ENCODE results near the gene MFN2.
"Not testable (repeated sequence)": the region's sequence is repeated elsewhere in the genome, so short reads cannot be mapped to it uniquely, and the experiment has no call there.

MFN2 gene

DNA sequence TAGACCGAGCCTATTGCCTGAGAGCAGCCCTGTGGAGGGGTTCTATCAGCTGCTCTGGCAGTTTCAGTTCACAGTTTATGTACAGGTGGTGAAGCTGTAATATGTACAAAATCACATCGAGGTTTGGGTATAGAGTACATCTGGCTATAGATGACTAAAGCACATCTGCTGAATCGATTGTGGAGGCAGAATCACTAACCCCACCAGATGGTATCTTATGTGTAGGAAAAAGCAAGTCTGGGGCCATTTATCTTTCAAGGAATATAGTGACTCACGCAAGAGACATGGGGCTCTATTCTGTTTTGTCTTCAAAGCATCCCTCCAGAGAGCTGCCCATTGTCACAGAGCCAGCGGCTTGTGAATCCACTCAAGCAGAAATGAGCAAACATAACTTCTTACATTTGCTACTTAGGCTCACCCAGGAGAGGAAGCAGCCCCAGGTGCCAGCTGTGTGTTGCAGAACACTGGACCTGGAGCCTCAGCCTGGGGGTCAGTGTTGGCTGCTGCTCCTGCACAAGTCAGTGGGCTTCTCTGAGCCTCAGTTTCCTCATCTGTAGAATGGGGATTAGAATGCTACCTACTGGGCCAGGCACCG lies 60.3 kb downstream of the MFN2 start:
- in situ Hi-C loops (cut with HindIII; ENCODE audit: low pct_unique_long_range_greater_than_20kb, low sequenced_read_pairs): no loop called here
- TF ChIP-seq JUND (IDR thresholded peaks at IDR 0.05; ENCODE audit: low read depth): no peak
- peak; percentile 29 to 37 for DNase-seq (ENCODE audit: low read depth in 1 of 2, low spot score in 1 of 2)

DNA sequence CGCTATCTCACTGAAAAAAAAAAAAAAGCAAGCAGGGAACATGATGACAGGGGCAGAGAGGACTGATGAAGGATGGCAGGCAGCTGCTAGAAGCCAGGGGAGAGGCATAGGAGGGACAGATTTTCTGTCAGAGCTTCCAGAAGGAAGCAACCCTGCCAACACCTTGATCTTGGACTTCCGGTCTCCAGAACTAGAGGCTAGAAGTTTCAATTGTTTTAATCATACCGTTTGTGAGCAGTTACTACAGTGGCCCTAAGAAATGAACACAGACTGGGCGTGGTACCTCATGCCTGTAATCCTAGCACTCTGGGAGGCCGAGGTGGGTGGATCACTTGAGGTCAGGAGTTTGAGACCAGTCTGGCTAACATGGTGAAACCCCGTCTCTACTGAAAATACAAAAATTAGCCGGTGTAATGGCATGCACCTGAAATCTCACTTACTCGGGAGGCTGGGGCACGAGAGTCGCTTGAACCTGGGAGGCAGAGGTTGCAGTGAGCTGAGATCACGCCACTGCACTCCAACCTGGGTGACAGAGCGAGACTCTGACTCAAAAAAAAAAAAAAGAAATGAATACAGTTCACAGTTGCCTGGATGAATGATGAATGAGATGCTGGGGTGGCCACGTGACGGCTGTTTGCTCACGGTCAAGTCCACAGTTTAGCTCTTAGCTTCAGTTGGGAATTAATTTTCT lies 64.1 kb downstream of the MFN2 start:
- DNase-seq (ENCODE audit: low read depth in 1 of 2, low spot score in 1 of 2); in situ Hi-C loops (cut with HindIII; ENCODE audit: low pct_unique_long_range_greater_than_20kb, low sequenced_read_pairs): not testable (repeated sequence)

DNA sequence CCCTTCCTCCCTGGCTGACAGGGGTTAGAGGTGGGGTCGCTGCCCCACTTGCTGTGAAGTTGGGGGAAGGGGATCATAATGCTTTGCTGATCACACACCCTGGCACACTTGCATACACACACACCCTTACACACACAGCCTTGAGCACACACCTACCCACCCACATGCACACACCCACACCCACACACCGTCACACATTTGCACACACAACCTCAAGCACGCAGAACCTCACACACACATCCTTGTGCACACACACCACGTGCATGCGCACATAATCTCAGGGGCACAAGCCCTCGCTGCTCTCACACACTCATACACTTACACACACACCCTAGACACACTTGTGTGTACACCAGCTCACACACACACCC lies 66.5 kb downstream of the MFN2 start:
- DNase-seq (ENCODE audit: low read depth in 1 of 2, low spot score in 1 of 2): no peak
- no peak for TF ChIP-seq JUND (IDR thresholded peaks at IDR 0.05; ENCODE audit: low read depth)
- in situ Hi-C loops (cut with HindIII; ENCODE audit: low pct_unique_long_range_greater_than_20kb, low sequenced_read_pairs): no loop called here

DNA sequence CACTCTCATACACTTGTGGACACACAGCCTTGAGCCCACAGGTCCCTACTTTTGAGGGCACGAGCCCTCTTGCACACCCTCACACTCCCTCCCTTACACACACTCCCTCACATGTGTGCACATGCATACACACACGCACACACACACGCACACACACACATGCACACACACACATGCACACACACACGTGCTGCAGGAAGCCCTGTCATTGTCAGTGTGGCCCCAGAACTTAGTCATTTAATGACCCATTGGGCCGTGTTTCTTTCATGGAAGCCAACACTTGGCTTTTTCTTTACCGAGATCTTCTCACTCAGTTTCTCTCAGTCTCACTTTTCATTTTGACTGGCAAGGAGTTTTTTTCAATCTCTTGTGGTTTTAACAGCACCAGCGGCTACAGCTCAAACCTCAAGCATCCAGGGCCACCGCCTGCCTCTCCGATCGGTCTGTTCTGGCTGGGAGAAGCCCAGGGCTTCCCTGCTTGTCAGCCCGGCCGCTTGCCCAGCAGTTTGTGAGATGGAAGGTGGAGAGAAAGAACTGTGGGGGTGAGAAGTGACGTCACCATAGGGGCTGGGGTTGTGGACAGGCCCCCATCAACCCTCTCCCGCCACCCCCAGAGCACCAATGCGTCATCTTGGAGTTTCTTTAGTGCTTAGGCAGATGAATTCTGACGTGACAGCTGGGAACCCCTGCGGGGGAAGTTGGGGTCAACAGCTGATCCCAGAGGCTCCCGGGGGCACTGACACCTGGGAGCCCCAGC lies 67.1 kb downstream of the MFN2 start:
- in situ Hi-C loops (cut with HindIII; ENCODE audit: low pct_unique_long_range_greater_than_20kb, low sequenced_read_pairs): no loop called here
- DNase-seq (ENCODE audit: low read depth in 1 of 2, low spot score in 1 of 2): no peak
- no peak for TF ChIP-seq JUND (IDR thresholded peaks at IDR 0.05; ENCODE audit: low read depth)

DNA sequence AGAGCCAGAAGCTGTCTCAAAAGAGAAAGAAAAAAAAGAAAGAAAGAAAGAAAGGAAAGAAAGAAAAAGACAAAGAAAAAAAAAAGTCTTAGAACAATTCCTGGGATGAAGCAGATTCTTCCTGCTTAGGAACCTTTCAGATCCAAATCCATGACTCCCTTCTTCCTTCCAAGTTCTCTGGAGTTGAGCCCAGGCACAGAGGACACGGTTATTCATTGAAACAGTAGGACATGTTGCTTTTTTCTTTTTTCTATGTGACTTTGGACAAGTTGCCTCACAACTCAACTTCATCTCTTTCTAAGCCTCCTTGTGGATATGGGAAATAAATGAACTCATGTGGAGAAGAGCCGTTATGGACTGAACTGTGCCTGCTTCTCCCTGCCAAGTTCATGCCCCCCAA lies 68.1 kb downstream of the MFN2 start:
- DNase-seq (ENCODE audit: low read depth in 1 of 2, low spot score in 1 of 2): no peak
- no peak for TF ChIP-seq JUND (IDR thresholded peaks at IDR 0.05; ENCODE audit: low read depth)
- in situ Hi-C loops (cut with HindIII; ENCODE audit: low pct_unique_long_range_greater_than_20kb, low sequenced_read_pairs): no loop called here

DNA sequence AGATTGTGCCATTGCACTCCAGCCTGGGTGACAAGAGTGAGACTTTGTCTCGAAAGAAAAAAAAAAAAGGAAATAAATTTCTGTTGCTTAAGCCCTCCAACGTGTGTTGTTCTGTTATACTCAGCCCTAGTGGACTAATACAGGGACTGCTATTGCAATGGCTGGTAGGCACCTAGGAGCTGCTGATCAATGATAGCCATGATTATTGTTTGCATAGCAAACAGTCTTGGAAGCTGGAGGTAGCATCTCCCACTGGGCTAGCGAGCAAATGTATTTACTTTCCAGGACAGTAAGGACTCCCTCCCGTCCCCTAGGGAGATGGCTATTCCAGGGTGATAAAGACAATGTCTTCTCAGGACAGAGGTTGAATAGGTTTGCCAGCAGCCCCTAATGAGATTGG lies 69.4 kb downstream of the MFN2 start:
- TF ChIP-seq JUND (IDR thresholded peaks at IDR 0.05; ENCODE audit: low read depth): no peak
- in situ Hi-C loops (cut with HindIII; ENCODE audit: low pct_unique_long_range_greater_than_20kb, low sequenced_read_pairs): no loop called here
- DNase-seq (ENCODE audit: low read depth in 1 of 2, low spot score in 1 of 2): peak in 1 of 2 experiments; percentile 60

DNA sequence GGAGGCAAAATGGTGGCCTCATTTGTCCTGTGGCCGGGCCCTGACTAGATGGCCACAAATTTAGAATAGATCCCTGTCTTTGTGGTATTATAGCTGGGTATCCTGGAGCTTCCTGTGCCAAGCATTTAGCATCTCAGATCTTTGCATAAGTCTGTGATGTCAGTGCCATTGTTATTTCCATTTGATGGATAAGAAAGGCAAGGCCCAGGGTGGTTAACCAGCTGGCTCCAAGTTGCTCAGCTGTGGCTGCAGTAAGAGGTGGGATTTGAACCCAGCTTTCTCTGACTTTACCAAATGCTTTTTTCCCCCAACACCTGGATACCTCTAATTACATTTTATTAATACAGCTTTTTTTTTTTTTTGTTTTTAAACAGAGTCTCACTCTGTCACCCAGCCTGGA lies 71.1 kb downstream of the MFN2 start:
- in situ Hi-C loops (cut with HindIII; ENCODE audit: low pct_unique_long_range_greater_than_20kb, low sequenced_read_pairs): no loop called here
- TF ChIP-seq JUND (IDR thresholded peaks at IDR 0.05; ENCODE audit: low read depth): no peak
- no peak for DNase-seq (ENCODE audit: low read depth in 1 of 2, low spot score in 1 of 2)

DNA sequence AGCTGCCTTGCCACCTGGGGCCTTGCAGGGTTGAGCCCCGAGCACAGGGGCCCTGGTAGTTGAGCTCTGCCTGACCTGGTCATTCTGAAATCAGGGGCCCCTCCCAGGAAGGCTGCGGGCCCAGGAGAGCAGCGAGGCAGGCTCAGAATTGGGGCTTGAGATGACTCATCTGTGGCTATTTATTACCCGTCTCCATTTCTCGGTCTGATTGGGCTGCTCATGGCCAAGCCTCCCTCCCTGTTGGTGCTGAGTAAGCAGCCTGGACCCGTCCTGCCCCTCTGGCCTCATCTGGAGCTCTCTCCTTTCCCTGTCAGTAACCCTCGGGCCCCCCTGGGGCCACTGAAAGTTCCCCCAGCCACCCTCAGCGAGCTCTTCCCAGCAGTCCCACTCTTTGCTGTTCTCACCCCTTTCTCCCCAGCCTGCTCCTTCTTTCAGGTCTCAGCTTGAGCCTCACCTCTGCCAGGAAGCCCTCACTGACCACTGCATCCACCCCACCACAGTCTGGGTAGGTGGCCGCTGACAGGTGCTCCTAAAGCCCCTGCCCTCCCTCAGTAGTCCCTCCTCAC lies 71.8 kb downstream of the MFN2 start:
- no peak for TF ChIP-seq JUND (IDR thresholded peaks at IDR 0.05; ENCODE audit: low read depth)

DNA sequence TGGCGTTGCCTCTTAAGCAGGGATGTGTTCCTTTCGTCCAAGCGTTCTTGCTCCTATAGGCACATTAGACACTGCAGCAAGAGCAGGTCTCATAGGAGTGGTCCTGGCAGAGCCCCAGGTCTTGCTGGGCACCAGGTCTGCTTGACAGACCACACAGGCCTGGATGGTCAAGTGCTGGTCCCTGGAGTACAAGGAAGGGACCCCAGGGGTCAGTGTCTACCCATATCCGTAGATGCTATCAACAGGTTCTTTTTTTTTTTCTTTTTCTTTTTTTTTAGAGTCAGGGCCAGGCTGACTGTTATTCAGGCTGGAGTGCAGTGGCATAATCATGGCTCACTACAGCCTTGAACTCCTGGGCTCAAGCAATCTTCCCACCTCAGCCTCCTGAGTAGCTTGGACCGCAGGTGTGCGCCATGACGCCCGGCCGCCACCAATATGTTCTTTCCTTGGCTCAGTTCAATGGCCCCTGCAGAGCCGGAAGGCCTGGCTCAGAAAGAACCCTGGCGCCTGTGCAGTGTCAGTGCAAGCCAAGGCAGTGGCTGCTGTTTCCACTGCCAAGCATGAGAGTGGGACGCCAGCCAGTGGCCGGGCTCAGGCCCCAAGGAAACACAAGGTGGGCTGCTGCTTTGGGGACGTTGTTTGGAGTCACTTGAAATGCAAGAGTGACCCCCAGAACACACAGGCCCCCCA lies 72.9 kb downstream of the MFN2 start:
- in situ Hi-C loops (cut with HindIII; ENCODE audit: low pct_unique_long_range_greater_than_20kb, low sequenced_read_pairs): no loop called here
- TF ChIP-seq JUND (IDR thresholded peaks at IDR 0.05; ENCODE audit: low read depth): no peak
- DNase-seq (ENCODE audit: low read depth in 1 of 2, low spot score in 1 of 2): no peak

More for the DNA sequence above, 71.8 kb downstream of the MFN2 start:
- in situ Hi-C loops (cut with HindIII; ENCODE audit: low pct_unique_long_range_greater_than_20kb, low sequenced_read_pairs): no loop called here
- DNase-seq (ENCODE audit: low read depth in 1 of 2, low spot score in 1 of 2): peak; percentile 10 to 21

DNA sequence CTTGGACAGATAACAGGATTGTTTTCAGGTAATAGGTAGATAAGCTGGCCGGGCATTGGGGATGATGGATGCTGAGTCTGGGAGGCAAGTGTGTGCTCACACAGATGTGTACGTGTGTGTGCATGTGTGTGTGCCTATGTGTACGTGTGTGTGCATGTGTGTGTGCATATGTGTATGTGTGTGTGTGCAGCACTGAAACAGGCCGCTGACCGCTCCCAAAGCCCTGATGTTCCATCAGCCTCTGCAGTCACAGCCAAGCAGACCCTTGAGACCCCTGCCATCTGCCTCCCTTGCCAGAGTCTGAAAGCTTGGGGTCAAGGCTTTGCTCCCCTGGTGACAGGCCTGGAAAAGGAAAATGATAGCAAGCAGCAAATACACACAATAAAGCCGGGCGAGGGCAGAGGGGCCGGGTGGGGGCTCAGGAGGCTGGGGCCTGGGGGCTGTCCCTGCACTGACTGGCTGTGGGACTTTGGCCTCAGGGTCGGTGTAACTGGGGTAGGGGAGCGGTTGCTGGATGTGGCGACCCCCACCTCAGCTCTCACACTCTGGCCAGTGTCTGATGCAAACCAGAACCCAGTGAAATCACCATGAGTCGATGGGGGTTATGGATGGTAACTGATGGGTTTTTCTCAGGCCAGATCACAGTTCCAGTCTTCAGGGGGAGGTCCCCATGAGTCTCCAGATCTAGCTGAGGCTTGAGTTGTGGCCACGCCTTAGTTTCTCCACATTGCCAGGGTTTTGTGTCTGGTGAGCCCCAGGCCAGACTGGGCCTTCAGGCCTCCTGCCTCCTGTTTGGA lies 73.7 kb downstream of the MFN2 start:
- no peak for DNase-seq (ENCODE audit: low read depth in 1 of 2, low spot score in 1 of 2)
- TF ChIP-seq JUND (IDR thresholded peaks at IDR 0.05; ENCODE audit: low read depth): no peak
- in situ Hi-C loops (cut with HindIII; ENCODE audit: low pct_unique_long_range_greater_than_20kb, low sequenced_read_pairs): no loop called here

DNA sequence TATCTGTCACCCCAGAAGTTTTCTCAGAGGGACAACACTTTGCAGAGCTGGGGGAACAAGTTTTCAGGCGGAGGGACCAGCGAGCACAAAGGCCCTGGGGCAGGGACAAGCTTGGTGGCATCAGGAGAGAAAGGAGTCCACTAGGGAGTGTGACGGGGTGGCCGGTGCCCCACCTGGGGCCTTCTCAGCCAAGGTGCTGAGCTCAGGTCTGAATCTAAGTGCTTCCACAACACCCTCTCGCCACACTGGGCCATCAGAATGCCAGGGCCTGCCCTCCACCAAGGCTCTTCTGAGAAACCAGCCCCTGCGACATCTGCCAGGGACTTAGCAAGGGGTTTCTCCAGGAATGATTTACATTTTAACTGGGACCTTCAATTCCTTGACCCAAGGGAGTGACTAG lies 75.0 kb downstream of the MFN2 start:
- DNase-seq (ENCODE audit: low read depth in 1 of 2, low spot score in 1 of 2): no peak
- in situ Hi-C loops (cut with HindIII; ENCODE audit: low pct_unique_long_range_greater_than_20kb, low sequenced_read_pairs): no loop called here

DNA sequence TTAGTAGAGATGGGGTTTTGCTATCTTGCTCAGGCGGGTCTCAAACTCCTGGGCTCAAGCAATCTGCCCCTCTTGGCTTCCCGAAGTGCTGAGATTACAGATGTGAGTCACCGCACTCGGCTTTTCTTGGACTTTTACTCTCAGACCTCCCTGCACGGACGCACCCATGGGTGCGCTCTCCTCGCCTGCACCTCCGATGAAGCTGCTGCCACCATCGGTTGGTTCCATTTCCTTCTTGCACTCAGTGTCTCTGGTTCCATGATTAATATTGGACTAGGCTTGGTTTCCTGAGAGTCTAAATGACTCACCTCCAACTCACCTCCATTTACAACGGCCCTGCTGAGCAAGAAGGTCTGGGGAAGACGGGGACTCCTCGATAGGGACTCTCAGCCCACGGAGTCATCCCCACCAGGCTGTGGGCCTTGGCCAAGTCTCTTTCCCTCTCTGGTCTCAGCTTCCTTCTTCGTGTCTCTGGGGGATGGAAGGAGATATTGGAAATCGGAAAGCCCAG lies 76.1 kb downstream of the MFN2 start:
- no peak for DNase-seq (ENCODE audit: low read depth in 1 of 2, low spot score in 1 of 2)
- in situ Hi-C loops (cut with HindIII; ENCODE audit: low pct_unique_long_range_greater_than_20kb, low sequenced_read_pairs): no loop called here
- no peak for TF ChIP-seq JUND (IDR thresholded peaks at IDR 0.05; ENCODE audit: low read depth)

More for the DNA sequence above, 75.0 kb downstream of the MFN2 start:
- no peak for TF ChIP-seq JUND (IDR thresholded peaks at IDR 0.05; ENCODE audit: low read depth)
